GM06990 (cell line): ENCODE results near the gene FIG4.
"Not testable (repeated sequence)": the region's sequence is repeated elsewhere in the genome, so short reads cannot be mapped to it uniquely, and the experiment has no call there.

ENCODE experiments used
- DNase-seq: peaks from one replicate; pipeline ENCODE4 v3.0.0-alpha.2; 2011; ENCODE audit not compliant: insufficient read length; ENCODE audit errors: extremely low read depth
- H3K27me3 ChIP-seq: replicated peaks from 2 replicates; pipeline ENCODE4 v1.6.0; 2011; ENCODE audit warnings: low read length; ENCODE audit not compliant: control insufficient read depth, insufficient read depth
- H3K36me3 ChIP-seq: 2 replicates; pipeline ENCODE4 v1.5.1; 2011; ENCODE audit warnings: low read length; ENCODE audit not compliant: control insufficient read depth, insufficient read depth
- H3K4me3 ChIP-seq: replicated peaks from 2 replicates; pipeline ENCODE4 v1.5.1; 2011; ENCODE audit warnings: low read depth, mild to moderate bottlenecking, control low read depth, low read length
- CTCF ChIP-seq: IDR thresholded peaks from 2 replicates; pipeline ENCODE4 v1.5.1; 2011; ENCODE audit warnings: low read length, control low read depth, mild to moderate bottlenecking, inconsistent platforms; ENCODE audit not compliant: insufficient read depth, poor library complexity, severe bottlenecking

FIG4 gene

GRCh38 chr6:109864050-109864449 is 173.0 kb downstream of the FIG4 start:
- Histone ChIP-seq H3K36me3 (no peaks in the 10 kb centered on the region), H3K4me3 (no peak overlapping the region), H3K27me3 (no peaks in the 10 kb centered on the region; the same call in 1 of the 2 replicates)
- DNase-seq: no peak
- no peak for TF ChIP-seq CTCF

GRCh38 chr6:109865968-109866367 is 174.9 kb downstream of the FIG4 start:
- Histone ChIP-seq H3K27me3 (no peaks in the 10 kb centered on the region; the same call in 1 of the 2 replicates), H3K36me3 (no peaks in the 10 kb centered on the region), H3K4me3 (no peak overlapping the region)
- TF ChIP-seq CTCF: no peak
- peak; percentile 17 for DNase-seq

- no peaks in the 10 kb centered on the region; the same call in 1 of the 2 replicates for H3K27me3 ChIP-seq
- no peak for TF ChIP-seq CTCF
Measured at GRCh38 chr6:109867009-109867969, 176.2 kb downstream of the FIG4 start.

GRCh38 chr6:109867970-109868358 is 176.9 kb downstream of the FIG4 start:
- no peak for DNase-seq
- no peak for TF ChIP-seq CTCF
- H3K4me3 ChIP-seq: no peak overlapping the region
- H3K27me3 ChIP-seq: no peaks in the 10 kb centered on the region; the same call in 1 of the 2 replicates
- no peaks in the 10 kb centered on the region for H3K36me3 ChIP-seq

More at GRCh38 chr6:109867009-109867969, 176.2 kb downstream of the FIG4 start:
- DNase-seq: no peak
- H3K4me3 ChIP-seq: no peak overlapping the region
- H3K36me3 ChIP-seq: no peaks in the 10 kb centered on the region

- H3K27me3 ChIP-seq, DNase-seq, H3K4me3 ChIP-seq, H3K36me3 ChIP-seq: not testable (repeated sequence)
Measured at GRCh38 chr6:109869398-109870088, 178.4 kb downstream of the FIG4 start.

- Histone ChIP-seq H3K4me3 (no peak overlapping the region), H3K27me3 (no peaks in the 10 kb centered on the region; the same call in 1 of the 2 replicates), H3K36me3 (no peaks in the 10 kb centered on the region)
- no peak for DNase-seq
- no peak for TF ChIP-seq CTCF
Measured at GRCh38 chr6:109870089-109870410, 179.0 kb downstream of the FIG4 start.
